ENCODE data around the gene ZNF324. TPM values are rescaled to one million over a fixed set of nuclear protein-coding genes. Genes with fewer than 3 reads are reported as not detected.

The ZNF324 gene
- total RNA-seq, 4 donors from 2014 or later, result 10.3 to 20.7 (median 18.1) TPM

DNA sequence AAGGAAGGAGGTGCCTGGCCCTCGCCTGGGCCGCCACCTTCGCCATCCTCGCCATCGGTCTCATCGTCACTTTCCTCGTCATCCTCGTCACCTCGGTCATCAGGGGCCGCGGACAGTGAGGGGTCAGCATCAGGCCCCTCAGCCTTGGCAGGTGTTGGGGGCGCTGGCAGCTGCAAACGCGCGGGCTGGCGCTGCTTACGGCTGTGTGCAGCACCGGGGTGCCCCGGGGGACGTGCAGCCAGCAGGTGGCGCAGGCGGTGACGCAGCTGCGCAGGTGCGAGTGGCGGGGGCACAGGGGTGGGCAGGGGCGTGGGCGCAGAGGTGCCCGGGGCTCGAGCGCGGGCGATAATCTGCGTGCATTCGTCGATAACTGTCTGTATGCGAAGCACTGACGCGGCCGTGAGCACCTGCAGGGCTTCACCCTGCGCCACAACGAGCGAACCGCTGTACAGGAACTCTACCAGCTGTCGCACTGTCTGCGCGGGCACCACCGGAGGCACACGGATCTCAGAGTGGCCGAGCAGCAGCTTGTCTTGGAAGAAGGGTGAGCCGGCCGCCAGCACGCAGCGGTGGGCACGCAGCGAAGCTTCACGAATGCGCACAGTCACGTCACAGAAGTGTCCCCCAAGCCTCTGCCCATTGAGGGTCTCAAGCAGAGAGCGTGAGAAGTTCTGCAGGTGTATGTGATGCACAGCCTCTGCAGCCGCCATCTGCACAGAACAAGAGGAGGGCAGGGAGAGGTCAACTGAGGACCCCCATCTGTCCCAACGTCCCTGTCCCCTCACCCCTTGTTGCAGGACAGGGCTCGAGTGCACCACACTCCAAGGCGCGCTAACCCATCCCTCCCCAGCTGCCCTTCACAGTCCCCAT is 50.3 kb downstream of the ZNF324 start:
- WGBS, 2 donors (ENCODE audit: low coverage in 1 of 2), result 82 to 94% methylated on average over 10 to 13 of the region's 65 CpGs
- no peaks in the 10 kb centered on the region for H3K9me3 ChIP-seq
- TF ChIP-seq EP300 (IDR thresholded peaks at IDR 0.05) (no peak), POLR2A (IDR thresholded peaks at IDR 0.05) (no peak), POLR2AphosphoS5 (IDR thresholded peaks at IDR 0.05) (no peak)
- TF ChIP-seq, protein P1, sequence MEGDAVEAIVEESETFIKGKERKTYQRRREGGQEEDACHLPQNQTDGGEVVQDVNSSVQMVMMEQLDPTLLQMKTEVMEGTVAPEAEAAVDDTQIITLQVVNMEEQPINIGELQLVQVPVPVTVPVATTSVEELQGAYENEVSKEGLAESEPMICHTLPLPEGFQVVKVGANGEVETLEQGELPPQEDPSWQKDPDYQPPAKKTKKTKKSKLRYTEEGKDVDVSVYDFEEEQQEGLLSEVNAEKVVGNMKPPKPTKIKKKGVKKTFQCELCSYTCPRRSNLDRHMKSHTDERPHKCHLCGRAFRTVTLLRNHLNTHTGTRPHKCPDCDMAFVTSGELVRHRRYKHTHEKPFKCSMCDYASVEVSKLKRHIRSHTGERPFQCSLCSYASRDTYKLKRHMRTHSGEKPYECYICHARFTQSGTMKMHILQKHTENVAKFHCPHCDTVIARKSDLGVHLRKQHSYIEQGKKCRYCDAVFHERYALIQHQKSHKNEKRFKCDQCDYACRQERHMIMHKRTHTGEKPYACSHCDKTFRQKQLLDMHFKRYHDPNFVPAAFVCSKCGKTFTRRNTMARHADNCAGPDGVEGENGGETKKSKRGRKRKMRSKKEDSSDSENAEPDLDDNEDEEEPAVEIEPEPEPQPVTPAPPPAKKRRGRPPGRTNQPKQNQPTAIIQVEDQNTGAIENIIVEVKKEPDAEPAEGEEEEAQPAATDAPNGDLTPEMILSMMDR (IDR thresholded peaks at IDR 0.05), result no peak
- H3K27me3 ChIP-seq, result no peaks in the 10 kb centered on the region
- ATAC-seq, result no peak
- peak overlapping the region in 3 of 4 donors; percentile 96 to 97 (median 97) for H3K27ac ChIP-seq
- peaks cover 0 to 25% of the 10 kb centered on the region in 2 donors for H3K36me3 ChIP-seq
- H3K4me1 ChIP-seq, result peaks cover 8 to 70% (median 34%) of the 10 kb centered on the region in 3 donors
- H3K4me3 ChIP-seq, result no peak overlapping the region

DNA sequence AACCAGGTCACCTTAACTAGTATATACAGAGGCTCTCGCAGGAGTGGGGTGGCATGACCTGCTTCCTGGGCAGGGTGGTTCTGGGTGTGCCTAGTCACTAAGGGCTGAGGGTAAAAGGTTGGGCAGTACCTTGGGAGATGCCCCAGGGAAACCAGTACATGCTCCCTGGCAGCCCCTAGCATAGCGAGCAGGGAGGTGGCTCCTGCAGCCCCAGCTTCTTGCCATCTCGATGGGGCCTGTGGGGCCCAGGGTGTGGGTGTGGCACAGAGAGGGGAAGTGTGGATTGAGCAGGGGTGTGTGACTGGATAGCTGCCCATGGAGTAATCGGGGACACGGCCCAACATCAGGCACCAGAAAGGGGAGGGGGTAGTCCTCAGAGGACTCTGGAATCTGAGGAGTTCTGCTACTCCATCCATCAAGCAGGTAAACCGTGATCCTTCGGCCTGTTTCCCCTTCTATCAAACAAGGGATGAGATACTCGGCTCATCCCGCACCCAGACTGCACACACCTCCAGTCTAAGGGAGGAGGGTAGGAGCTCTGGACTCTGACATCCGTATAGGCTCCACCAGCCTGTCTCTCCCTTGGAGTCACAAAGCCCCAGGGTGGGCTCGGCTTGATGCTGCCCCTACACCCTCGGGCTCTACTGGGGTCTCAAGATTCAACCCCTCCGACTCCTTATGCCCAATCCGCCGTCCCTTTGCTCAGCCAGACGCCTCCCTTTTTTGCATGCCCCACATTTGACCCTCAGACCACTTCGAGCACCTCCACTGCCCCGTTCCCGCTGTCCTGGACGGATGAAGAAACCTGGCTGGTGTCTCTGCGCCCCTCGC is 51.6 kb downstream of the ZNF324 start:
- TF ChIP-seq POLR2A (IDR thresholded peaks at IDR 0.05) (no peak), POLR2AphosphoS5 (IDR thresholded peaks at IDR 0.05) (no peak), EP300 (IDR thresholded peaks at IDR 0.05) (no peak)
- TF ChIP-seq, protein P1 (IDR thresholded peaks at IDR 0.05), result no peak
- ATAC-seq, result no peak
- H3K27me3 ChIP-seq, result no peaks in the 10 kb centered on the region
- peaks cover 8 to 65% (median 34%) of the 10 kb centered on the region in 3 donors for H3K4me1 ChIP-seq
- 6 to 7% methylated on average over 9 to 14 of the region's 22 CpGs for WGBS, 2 donors (ENCODE audit: low coverage in 1 of 2)
- peak overlapping the region; percentile 83 to 97 (median 96) for H3K27ac ChIP-seq
- peak overlapping the region; percentile 58 to 89 for H3K4me3 ChIP-seq
- H3K36me3 ChIP-seq, result peaks cover 0 to 25% of the 10 kb centered on the region in 2 donors
- no peaks in the 10 kb centered on the region for H3K9me3 ChIP-seq

DNA sequence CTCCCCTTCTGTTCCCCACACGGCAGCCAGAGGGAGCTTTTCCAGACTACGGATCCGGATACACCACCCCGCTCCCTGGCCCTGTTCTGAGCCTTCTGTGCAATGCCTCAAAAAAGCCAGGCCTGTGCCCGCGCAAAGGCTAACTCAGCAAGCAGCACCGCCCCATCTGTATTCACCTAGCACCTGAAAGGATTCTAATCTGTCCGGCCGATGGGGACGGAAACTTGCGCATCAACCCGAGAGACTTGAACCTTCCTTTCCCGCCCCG is 52.1 kb downstream of the ZNF324 start:
- WGBS, 2 donors (ENCODE audit: low coverage in 1 of 2), result 0% methylated on average over 1 to 3 of the region's 14 CpGs
- TF ChIP-seq POLR2AphosphoS5 (IDR thresholded peaks at IDR 0.05), result no peak
- TF ChIP-seq, protein P1 (IDR thresholded peaks at IDR 0.05), result peak in 3 of 4 experiments; percentile 67 to 75 (median 74)
- no peak for TF ChIP-seq POLR2A (IDR thresholded peaks at IDR 0.05)
- Histone ChIP-seq H3K36me3 (peaks cover 0 to 25% of the 10 kb centered on the region in 2 donors), H3K27me3 (no peaks in the 10 kb centered on the region), H3K4me1 (peaks cover 8 to 59% (median 30%) of the 10 kb centered on the region in 3 donors), H3K9me3 (no peaks in the 10 kb centered on the region), H3K4me3 (peak overlapping the region; percentile 58 to 89), H3K27ac (peak overlapping the region; percentile 83 to 97 (median 96))
- peak; percentile 63 for ATAC-seq

DNA sequence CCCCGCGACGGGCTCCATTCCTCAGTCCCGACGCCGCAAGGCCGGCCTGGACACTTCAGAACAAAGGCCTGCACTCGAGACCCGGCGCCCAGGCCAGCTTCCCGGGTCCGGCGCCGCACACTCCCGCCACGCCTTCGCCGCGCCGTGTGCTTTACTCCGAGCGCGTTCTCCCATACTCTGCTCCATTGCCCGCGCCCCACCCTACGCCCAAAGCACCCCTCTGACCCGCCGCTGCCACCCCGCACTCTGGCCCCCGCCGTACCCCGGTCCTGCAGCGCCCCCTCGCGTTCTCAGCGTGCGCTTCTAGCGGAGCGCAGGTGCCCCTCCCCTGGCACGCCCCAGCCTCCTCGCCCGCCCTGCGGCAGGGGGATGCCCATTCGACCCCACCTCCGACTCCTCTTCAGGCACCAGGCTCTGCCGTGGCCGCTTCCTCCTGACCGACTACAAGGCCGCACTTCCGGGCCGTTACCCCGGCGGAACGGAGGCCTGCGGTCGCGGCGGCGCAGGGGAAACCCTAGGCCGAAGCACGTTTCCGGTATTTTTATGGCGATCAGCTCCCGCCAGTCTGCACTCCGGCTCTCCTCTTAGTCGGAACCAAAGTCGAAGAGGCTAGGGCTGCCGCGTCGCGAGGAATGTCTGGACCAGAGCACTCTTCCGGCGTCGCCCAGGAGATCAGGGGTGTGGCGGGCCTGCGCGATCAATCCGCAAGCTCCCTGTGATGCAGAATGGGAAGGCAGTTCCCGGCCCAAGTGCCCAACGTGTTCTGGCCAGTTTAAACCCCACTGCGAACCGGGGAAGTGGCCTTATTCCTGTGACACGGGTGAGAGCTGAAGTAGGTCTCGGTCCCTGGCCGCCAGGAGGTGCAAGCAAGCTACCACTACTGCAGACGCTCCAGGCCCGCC is 52.7 kb downstream of the ZNF324 start, which contains the start of gene ZBTB45:
TSS of gene ZBTB45 (minus strand) at position 456 of the 902 bp plus-strand sequence. CDS start 2,137 bp downstream, outside the sequence.
- no peaks in the 10 kb centered on the region for H3K27me3 ChIP-seq
- H3K4me3 ChIP-seq, result peak within 1 kb of the TSS; percentile 58 to 89
- H3K27ac ChIP-seq, result peak within 1 kb of the TSS; percentile 83 to 97 (median 96)
- peaks cover 8 to 53% (median 24%) of the 10 kb centered on the region in 3 donors for H3K4me1 ChIP-seq
- WGBS, 2 donors (ENCODE audit: low coverage in 1 of 2), result 0% methylated on average over 23 of the region's 87 CpGs; no CpG with 5 or more reads in 1 of the 2 donors
- TF ChIP-seq POLR2A (IDR thresholded peaks at IDR 0.05), result peak; percentile 17 to 52
- no peak for TF ChIP-seq EP300 (IDR thresholded peaks at IDR 0.05)
- peak; percentile 79 for TF ChIP-seq POLR2AphosphoS5 (IDR thresholded peaks at IDR 0.05)
- TF ChIP-seq, protein P1 (IDR thresholded peaks at IDR 0.05), result peak in 3 of 4 experiments; percentile 71 to 86 (median 79)
- no peaks in the 10 kb centered on the region for H3K9me3 ChIP-seq
- peaks cover 0 to 25% of the 10 kb centered on the region in 2 donors for H3K36me3 ChIP-seq
- peak; percentile 91 for ATAC-seq

All from gastroesophageal sphincter (tissue), 4 donors.